Measurements from ENCODE around the gene GRHPR.

Gene GRHPR

GRCh38 chr9:37480759-37481158, 58.3 kb downstream of the GRHPR start:
- DNase-seq (ENCODE audit: low read depth) = no peak

- DNase-seq (ENCODE audit: low read depth) = peak; percentile 87
Measured at GRCh38 chr9:37485389-37486255, 63.1 kb downstream of the GRHPR start, which contains the start of gene POLR1E. POLR1E (plus strand) TSS chr9:37485948; CDS start chr9:37486048, 100 bp downstream.

GRCh38 chr9:37486256-37486615, 63.7 kb downstream of the GRHPR start:
- DNase-seq (ENCODE audit: low read depth) = no peak

Data from CMK (cell line).